ENCODE results near the gene DAB2IP.

Gene DAB2IP

DNA sequence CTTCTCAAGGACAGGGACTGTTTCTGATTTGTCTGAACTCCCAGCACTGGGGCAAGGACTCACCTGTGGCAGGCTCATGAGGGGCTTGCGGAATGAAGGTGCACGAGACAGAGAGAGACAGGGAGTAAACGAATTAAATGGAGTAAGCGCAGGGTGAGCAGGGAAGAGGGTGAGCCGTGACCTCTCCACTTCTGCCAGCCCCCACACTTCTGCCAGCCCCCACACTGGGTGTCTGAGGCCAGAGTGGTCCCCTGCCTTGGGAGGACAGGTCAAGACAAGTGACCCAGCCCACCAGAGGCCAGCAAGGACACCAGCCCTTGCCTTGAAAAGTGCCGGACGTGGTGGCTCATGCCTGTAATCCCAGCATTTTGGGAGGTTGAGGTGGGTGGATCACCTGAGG lies 37.2 kb downstream of the DAB2IP start:
- Histone ChIP-seq H3K4me3 (ENCODE audit: insufficient read depth, low read length, poor library complexity, severe bottlenecking) (no peak overlapping the region), H3K9ac (ENCODE audit: low read length) (no peak overlapping the region), H3K4me2 (ENCODE audit: low read depth, low read length, poor library complexity, severe bottlenecking) (no peak overlapping the region), H3K27ac (ENCODE audit: low read depth, low read length) (no peak overlapping the region), H3K9me2 (replicated peaks; ENCODE audit: insufficient read depth, low read length) (no peaks in the 10 kb centered on the region), H3F3A (ENCODE audit: insufficient read depth) (no peaks in the 10 kb centered on the region), H2AFZ (ENCODE audit: low read depth, low read length, severe bottlenecking) (no peak overlapping the region), H3K9me3 (ENCODE audit: insufficient read depth, low read length) (no peaks in the 10 kb centered on the region), H3K27me3 (ENCODE audit: low read length) (no peaks in the 10 kb centered on the region), H3K36me3 (ENCODE audit: low read length) (no peaks in the 10 kb centered on the region), H4K20me1 (ENCODE audit: low read depth, low read length) (no peaks in the 10 kb centered on the region), H3K79me2 (ENCODE audit: insufficient read depth, low read length) (no peaks in the 10 kb centered on the region)
- TF ChIP-seq EZH2phosphoT487 (conservative IDR thresholded peaks at IDR 0.05; ENCODE audit: low read length), result no peak
- TF ChIP-seq, protein P1, sequence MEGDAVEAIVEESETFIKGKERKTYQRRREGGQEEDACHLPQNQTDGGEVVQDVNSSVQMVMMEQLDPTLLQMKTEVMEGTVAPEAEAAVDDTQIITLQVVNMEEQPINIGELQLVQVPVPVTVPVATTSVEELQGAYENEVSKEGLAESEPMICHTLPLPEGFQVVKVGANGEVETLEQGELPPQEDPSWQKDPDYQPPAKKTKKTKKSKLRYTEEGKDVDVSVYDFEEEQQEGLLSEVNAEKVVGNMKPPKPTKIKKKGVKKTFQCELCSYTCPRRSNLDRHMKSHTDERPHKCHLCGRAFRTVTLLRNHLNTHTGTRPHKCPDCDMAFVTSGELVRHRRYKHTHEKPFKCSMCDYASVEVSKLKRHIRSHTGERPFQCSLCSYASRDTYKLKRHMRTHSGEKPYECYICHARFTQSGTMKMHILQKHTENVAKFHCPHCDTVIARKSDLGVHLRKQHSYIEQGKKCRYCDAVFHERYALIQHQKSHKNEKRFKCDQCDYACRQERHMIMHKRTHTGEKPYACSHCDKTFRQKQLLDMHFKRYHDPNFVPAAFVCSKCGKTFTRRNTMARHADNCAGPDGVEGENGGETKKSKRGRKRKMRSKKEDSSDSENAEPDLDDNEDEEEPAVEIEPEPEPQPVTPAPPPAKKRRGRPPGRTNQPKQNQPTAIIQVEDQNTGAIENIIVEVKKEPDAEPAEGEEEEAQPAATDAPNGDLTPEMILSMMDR (IDR thresholded peaks at IDR 0.05; ENCODE audit: insufficient read depth, low read length, poor library complexity, severe bottlenecking), result no peak

DNA sequence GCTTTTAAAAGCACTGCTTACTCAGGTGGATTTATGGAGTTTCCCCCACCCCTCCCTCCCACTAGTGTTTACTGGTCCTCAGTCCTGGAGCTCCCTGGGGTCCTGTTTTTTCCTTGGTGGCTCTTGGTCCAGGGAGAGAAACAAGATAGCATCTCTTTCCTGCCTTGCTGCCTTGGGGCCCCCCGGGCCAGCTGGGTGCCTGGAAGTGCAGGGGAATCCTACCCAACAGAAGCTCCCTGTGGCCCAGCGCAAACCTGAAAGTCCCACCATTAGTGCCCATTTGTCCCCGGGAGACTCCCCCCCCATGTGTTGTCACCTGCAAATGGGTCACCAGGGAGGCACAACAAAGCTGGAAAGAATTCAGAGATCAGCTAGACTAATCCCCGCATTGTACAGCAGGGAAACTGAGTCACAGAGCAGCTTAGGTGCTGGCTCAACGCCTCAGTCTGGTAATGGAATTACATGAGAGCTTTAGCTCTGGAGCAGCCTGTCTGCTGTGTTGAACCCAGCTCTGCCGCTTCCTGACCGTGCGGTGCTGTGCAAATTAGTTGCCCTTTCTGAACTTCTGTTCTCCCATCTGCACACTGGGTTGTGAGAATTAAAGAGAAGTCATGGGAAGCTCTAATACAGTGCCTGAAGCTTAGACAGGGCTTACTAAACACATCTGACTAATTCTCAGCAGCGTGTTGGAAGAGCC lies 38.2 kb downstream of the DAB2IP start:
- no peaks in the 10 kb centered on the region for H3K36me3 ChIP-seq (ENCODE audit: low read length)
- no peaks in the 10 kb centered on the region for H4K20me1 ChIP-seq (ENCODE audit: low read depth, low read length)
- no peak overlapping the region for H3K4me2 ChIP-seq (ENCODE audit: low read depth, low read length, poor library complexity, severe bottlenecking)
- no peaks in the 10 kb centered on the region for H3F3A ChIP-seq (ENCODE audit: insufficient read depth)
- H2AFZ ChIP-seq (ENCODE audit: low read depth, low read length, severe bottlenecking), result no peak overlapping the region
- no peaks in the 10 kb centered on the region for H3K9me3 ChIP-seq (ENCODE audit: insufficient read depth, low read length)
- H3K9me2 ChIP-seq (replicated peaks; ENCODE audit: insufficient read depth, low read length), result no peaks in the 10 kb centered on the region
- H3K9ac ChIP-seq (ENCODE audit: low read length), result no peak overlapping the region
- no peaks in the 10 kb centered on the region for H3K27me3 ChIP-seq (ENCODE audit: low read length)
- H3K4me3 ChIP-seq (ENCODE audit: insufficient read depth, low read length, poor library complexity, severe bottlenecking), result no peak overlapping the region
- TF ChIP-seq EZH2phosphoT487 (conservative IDR thresholded peaks at IDR 0.05; ENCODE audit: low read length), result no peak
- TF ChIP-seq, protein P1 (IDR thresholded peaks at IDR 0.05; ENCODE audit: insufficient read depth, low read length, poor library complexity, severe bottlenecking), result no peak
- no peaks in the 10 kb centered on the region for H3K79me2 ChIP-seq (ENCODE audit: insufficient read depth, low read length)
- no peak overlapping the region for H3K27ac ChIP-seq (ENCODE audit: low read depth, low read length)

DNA sequence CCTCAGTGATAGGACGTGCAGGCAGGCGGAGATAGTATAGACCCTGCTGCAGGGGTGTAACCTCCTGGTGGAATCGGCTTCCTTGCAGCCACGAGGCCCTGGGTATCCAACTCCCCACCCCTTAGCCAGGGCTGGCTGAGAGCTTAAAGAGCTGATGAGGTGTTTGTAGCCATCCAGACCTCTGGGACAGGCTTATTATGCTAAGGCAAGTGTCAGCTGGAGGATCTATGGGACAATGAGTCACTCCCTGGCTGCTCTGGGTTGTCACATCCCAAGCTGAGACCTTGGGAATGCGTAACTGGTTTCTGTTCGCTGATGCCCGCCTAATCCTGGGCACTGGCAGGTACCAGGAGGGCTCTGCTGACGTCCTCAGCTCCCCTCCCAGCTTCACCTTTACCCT lies 38.9 kb downstream of the DAB2IP start:
- Histone ChIP-seq H3K4me3 (ENCODE audit: insufficient read depth, low read length, poor library complexity, severe bottlenecking) (no peak overlapping the region), H4K20me1 (ENCODE audit: low read depth, low read length) (no peaks in the 10 kb centered on the region), H3K9me3 (ENCODE audit: insufficient read depth, low read length) (no peaks in the 10 kb centered on the region), H3K27ac (ENCODE audit: low read depth, low read length) (no peak overlapping the region), H3K9me2 (replicated peaks; ENCODE audit: insufficient read depth, low read length) (no peaks in the 10 kb centered on the region), H2AFZ (ENCODE audit: low read depth, low read length, severe bottlenecking) (no peak overlapping the region), H3F3A (ENCODE audit: insufficient read depth) (no peaks in the 10 kb centered on the region), H3K79me2 (ENCODE audit: insufficient read depth, low read length) (no peaks in the 10 kb centered on the region), H3K27me3 (ENCODE audit: low read length) (no peaks in the 10 kb centered on the region), H3K9ac (ENCODE audit: low read length) (no peak overlapping the region), H3K36me3 (ENCODE audit: low read length) (no peaks in the 10 kb centered on the region), H3K4me2 (ENCODE audit: low read depth, low read length, poor library complexity, severe bottlenecking) (no peak overlapping the region)
- TF ChIP-seq, protein P1 (IDR thresholded peaks at IDR 0.05; ENCODE audit: insufficient read depth, low read length, poor library complexity, severe bottlenecking), result no peak
- no peak for TF ChIP-seq EZH2phosphoT487 (conservative IDR thresholded peaks at IDR 0.05; ENCODE audit: low read length)
